Left kidney (tissue), 2 donors: ENCODE measurements around the gene FAM53B. TPM values are rescaled to one million over a fixed set of nuclear protein-coding genes. Genes with fewer than 3 reads are reported as not detected.

Source experiments
- DNase-seq: peaks from one replicate; pipeline ENCODE4 v3.0.0-alpha.2; 2013
- polyA plus RNA-seq: library from polyadenylated mRNA; unstranded; fragments of 120-200 nt; gene quantifications from one replicate; pipeline ENCODE4 v1.2.1, GENCODE V29; 2013; ENCODE audit not compliant: insufficient read length

FAM53B gene
- polyA plus RNA-seq, 1 donor, result 23.4 TPM

GRCh38 chr10:124743191-124744101 is 732 bp downstream of the FAM53B start:
- DNase-seq, result no peak

- DNase-seq, result peak; percentile 58
Measured at GRCh38 chr10:124742413-124743190, 1.6 kb downstream of the FAM53B start.

GRCh38 chr10:124741922-124742412 is 2.2 kb downstream of the FAM53B start:
- DNase-seq, result no peak

- DNase-seq, result peak; percentile 91
Measured at GRCh38 chr10:124741281-124741921, 2.8 kb downstream of the FAM53B start.

- DNase-seq, result peak; percentile 53
Measured at GRCh38 chr10:124740369-124741280, 3.6 kb downstream of the FAM53B start.

DNA sequence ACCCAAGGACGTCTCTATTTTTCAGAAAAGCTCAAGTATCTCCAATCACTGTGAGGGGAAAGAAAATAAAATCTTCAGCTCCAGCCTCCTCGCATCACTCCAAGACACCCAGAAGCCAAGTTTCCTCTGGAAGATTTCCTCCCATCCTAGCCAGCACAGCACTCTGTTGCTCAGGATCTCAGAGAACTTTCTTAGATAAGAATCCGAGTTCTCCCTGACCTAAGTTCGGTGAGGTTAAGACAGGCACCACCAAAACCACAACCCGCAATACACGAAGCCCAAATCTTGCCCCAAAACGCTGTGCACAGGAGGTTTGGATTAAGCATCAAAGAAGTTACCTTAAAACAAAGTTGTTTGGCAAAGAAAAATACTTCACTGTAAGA is 4.2 kb downstream of the FAM53B start:
- no peak for DNase-seq

DNA sequence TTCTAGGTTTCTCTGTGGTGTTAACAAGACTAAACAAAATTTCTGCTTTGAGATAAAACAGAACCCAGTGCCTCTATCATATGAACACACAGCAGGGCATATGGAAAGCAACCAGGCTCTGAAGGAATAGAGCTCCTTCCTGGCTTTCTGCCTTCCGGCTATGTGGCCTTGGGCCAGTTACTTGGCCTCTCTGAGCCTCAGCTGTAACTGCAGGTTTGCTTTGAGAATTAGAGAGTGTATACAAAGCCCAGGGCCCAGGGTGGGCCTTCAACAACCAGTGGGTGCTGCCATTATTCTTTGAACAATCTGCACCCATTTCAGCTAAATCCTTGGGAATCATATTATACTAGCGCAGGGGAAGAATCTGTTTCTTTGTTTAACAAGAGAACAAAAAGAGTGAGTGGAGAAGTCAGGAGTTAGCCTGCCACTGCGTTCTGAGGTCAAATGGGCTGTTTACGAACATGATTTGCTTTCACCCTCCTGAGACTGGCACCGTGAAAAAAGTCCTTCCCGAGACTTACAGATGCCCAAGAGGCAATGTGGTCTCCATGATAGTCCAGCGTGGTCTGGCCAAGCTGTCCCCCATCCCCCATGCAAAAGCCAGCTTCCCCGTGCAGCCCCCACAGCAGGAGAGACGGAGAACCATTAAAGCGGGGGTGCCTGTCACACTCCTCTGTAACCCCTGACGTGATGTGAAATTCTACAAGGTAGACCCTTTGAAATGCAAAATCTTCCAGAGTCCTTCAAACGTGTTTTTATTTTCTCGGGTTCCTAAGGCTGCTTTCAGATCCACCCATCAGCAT is 4.9 kb downstream of the FAM53B start:
- no peak for DNase-seq

- no peak for DNase-seq
Measured at GRCh38 chr10:124738441-124738840, 5.7 kb downstream of the FAM53B start.

- no peak for DNase-seq
Measured at GRCh38 chr10:124737708-124738107, 6.5 kb downstream of the FAM53B start.

GRCh38 chr10:124737221-124737620 is 7.0 kb downstream of the FAM53B start:
- no peak for DNase-seq

- no peak for DNase-seq
Measured at GRCh38 chr10:124736491-124737136, 7.6 kb downstream of the FAM53B start.

- no peak for DNase-seq
Measured at GRCh38 chr10:124735491-124736286, 8.5 kb downstream of the FAM53B start.

GRCh38 chr10:124734311-124735166 is 9.6 kb downstream of the FAM53B start:
- no peak for DNase-seq

DNA sequence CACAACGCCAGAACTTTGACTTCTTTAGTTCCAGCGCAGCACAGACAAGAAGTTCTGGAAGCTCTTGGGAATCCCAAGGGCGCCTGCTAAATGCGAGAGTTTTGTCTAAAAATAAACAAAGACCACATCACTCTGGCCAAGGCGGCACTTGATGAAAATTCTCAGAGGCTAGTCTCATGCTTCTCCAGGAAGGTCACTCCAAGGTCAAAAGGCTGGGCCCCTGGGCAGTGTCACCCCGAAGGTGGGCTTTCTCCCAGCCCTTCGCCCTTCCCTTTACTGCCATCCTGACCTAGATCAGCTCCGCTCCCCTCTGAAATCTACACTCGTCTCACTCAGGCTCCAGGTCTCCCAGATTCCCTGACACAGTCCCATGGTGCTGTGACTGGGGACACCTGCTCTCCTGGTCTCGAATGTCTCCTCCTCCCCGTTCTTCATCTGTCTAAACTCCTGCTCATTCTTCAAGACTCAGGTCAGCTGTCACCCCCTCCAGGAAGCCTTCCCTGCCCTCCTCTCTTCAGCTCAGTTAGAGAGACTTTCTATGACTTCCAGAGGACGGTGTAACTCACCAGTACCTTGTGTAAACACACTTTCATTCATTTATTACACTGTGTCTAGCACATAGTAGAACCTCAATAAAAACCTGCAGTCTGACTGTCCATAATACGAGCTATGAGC is 10.5 kb downstream of the FAM53B start:
- no peak for DNase-seq

GRCh38 chr10:124732931-124733570 is 11.1 kb downstream of the FAM53B start:
- no peak for DNase-seq

GRCh38 chr10:124731551-124731950 is 12.6 kb downstream of the FAM53B start:
- DNase-seq, result no peak

DNA sequence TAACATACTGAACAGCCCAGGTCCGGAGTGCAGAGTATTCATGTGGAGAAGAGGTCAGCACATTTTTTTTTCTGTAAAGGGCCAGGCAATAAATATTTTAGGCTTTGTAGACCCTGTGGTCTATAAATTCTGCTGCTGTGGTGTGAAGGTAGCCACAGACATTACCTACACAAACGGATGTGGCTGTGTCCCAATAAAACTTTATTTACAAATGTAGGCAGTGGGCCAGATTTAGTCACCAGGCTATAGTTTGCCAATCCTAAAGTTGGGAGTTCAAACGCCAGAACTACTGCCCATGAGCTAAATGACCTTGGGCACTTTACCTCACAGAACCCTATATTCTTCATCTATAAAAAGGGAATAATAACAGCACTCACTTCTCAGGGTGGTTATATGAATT is 13.4 kb downstream of the FAM53B start:
- DNase-seq, result no peak
